SU-DHL-6 (cell line): ENCODE measurements around the gene BIRC5.

ENCODE experiments used
- H2AFZ ChIP-seq: fragments of 200-600 bp; sonication (generic); 2 replicates; pipeline ENCODE4 v1.6.1; 2014; ENCODE audit warnings: low read depth, mild to moderate bottlenecking, moderate library complexity, mixed read lengths, antibody characterized with exemption, low read length; ENCODE audit not compliant: severe bottlenecking
- H3F3A ChIP-seq: fragments of 200-600 bp; shearing (Covaris generic); 2 replicates; pipeline ENCODE4 v1.6.0; 2016; ENCODE audit warnings: antibody characterized with exemption, mild to moderate bottlenecking; ENCODE audit not compliant: insufficient read depth
- H3K27ac ChIP-seq: fragments of 200-600 bp; sonication (generic); 2 replicates; pipeline ENCODE4 v1.5.1; 2016; ENCODE audit warnings: low read depth, mild to moderate bottlenecking, low read length, moderate library complexity, mixed read lengths
- H3K27me3 ChIP-seq: fragments of 200-600 bp; sonication (generic), shearing (Covaris generic); 2 replicates; pipeline ENCODE4 v1.6.0; 2014; ENCODE audit warnings: mild to moderate bottlenecking, low read length
- H3K36me3 ChIP-seq: fragments of 200-600 bp; sonication (generic); 2 replicates; pipeline ENCODE4 v1.6.1; 2014; ENCODE audit warnings: mild to moderate bottlenecking, low read length, mixed read lengths
- H3K4me2 ChIP-seq: fragments of 300-600, 200-600 bp; shearing (Covaris generic), sonication (generic); 2 replicates; pipeline ENCODE4 v1.6.0; 2014; ENCODE audit warnings: low read length, low read depth, mild to moderate bottlenecking; ENCODE audit not compliant: poor library complexity, severe bottlenecking
- H3K4me3 ChIP-seq: fragments of 200-600 bp; sonication (generic); 2 replicates; pipeline ENCODE4 v1.5.1; 2014; ENCODE audit warnings: antibody characterized with exemption, low read length, mild to moderate bottlenecking, mixed read lengths; ENCODE audit not compliant: insufficient read depth, poor library complexity, severe bottlenecking
- H3K79me2 ChIP-seq: fragments of 200-600 bp; sonication (generic); 2 replicates; pipeline ENCODE4 v1.6.1; 2014; ENCODE audit warnings: mild to moderate bottlenecking, low read length, moderate library complexity; ENCODE audit not compliant: insufficient read depth
- H3K9ac ChIP-seq: fragments of 200-600 bp; sonication (generic); 2 replicates; pipeline ENCODE4 v1.7.0; 2014; ENCODE audit warnings: mild to moderate bottlenecking, low read length
- H3K9me2 ChIP-seq: fragments of 200-600 bp; sonication (generic); replicated peaks from 2 replicates; pipeline ENCODE4 v1.6.1; 2014; ENCODE audit warnings: low read length; ENCODE audit not compliant: insufficient read depth
- H3K9me3 ChIP-seq: fragments of 200-600 bp; sonication (generic); 2 replicates; pipeline ENCODE4 v1.6.1; 2014; ENCODE audit warnings: low read length, mixed read lengths; ENCODE audit not compliant: insufficient read depth
- H4K20me1 ChIP-seq: fragments of 200-600 bp; sonication (generic); 2 replicates; pipeline ENCODE4 v1.6.1; 2014; ENCODE audit warnings: low read depth, mild to moderate bottlenecking, antibody characterized with exemption, low read length, moderate library complexity, mixed read lengths
- CTCF ChIP-seq: fragments of 200-600 bp; sonication (generic); IDR thresholded peaks from one replicate; pipeline ENCODE4 v1.5.1; 2017; ENCODE audit warnings: antibody characterized with exemption, mild to moderate bottlenecking, low read length, moderate library complexity; ENCODE audit not compliant: insufficient read depth, poor library complexity, severe bottlenecking
- EZH2phosphoT487 ChIP-seq: fragments of 200-600 bp; sonication (generic), shearing (Covaris generic); conservative IDR thresholded peaks from 2 replicates; pipeline ENCODE4 v1.6.1; 2018; ENCODE audit warnings: mild to moderate bottlenecking, antibody characterized with exemption, low read length, moderate library complexity, mixed read lengths

The BIRC5 gene

GRCh38 chr17:78255029-78255656 is 41.1 kb downstream of the BIRC5 start:
- no peak overlapping the region for H2AFZ ChIP-seq
- no peak overlapping the region for H3K27ac ChIP-seq
- H3K9me3 ChIP-seq, result no peaks in the 10 kb centered on the region
- H3K27me3 ChIP-seq, result no peaks in the 10 kb centered on the region
- H3K4me2 ChIP-seq, result no peak overlapping the region
- H4K20me1 ChIP-seq, result no peaks in the 10 kb centered on the region
- peaks cover 30% of the 10 kb centered on the region for H3F3A ChIP-seq
- no peaks in the 10 kb centered on the region for H3K36me3 ChIP-seq
- no peaks in the 10 kb centered on the region for H3K79me2 ChIP-seq
- H3K9ac ChIP-seq, result no peak overlapping the region
- no peaks in the 10 kb centered on the region for H3K9me2 ChIP-seq
- H3K4me3 ChIP-seq, result no peak overlapping the region
- TF ChIP-seq CTCF (no peak), EZH2phosphoT487 (no peak)

- H3K9me2 ChIP-seq, result no peaks in the 10 kb centered on the region
- H3K4me3 ChIP-seq, result no peak overlapping the region
- H3K27me3 ChIP-seq, result no peaks in the 10 kb centered on the region
- H4K20me1 ChIP-seq, result no peaks in the 10 kb centered on the region
- no peak for TF ChIP-seq EZH2phosphoT487
- no peak for TF ChIP-seq CTCF
- no peaks in the 10 kb centered on the region for H3K36me3 ChIP-seq
- H3K4me2 ChIP-seq, result no peak overlapping the region
- H3K9me3 ChIP-seq, result no peaks in the 10 kb centered on the region
- no peak overlapping the region for H2AFZ ChIP-seq
- H3K9ac ChIP-seq, result no peak overlapping the region
- H3F3A ChIP-seq, result peaks cover 29% of the 10 kb centered on the region
- H3K27ac ChIP-seq, result no peak overlapping the region
- no peaks in the 10 kb centered on the region for H3K79me2 ChIP-seq
Measured at GRCh38 chr17:78255953-78256706, 42.1 kb downstream of the BIRC5 start.

GRCh38 chr17:78256707-78257591 is 42.9 kb downstream of the BIRC5 start:
- no peak overlapping the region for H3K4me2 ChIP-seq
- no peaks in the 10 kb centered on the region for H4K20me1 ChIP-seq
- peaks cover 22% of the 10 kb centered on the region for H3F3A ChIP-seq
- no peak overlapping the region for H3K4me3 ChIP-seq
- H3K9me2 ChIP-seq, result no peaks in the 10 kb centered on the region
- H3K36me3 ChIP-seq, result no peaks in the 10 kb centered on the region
- H3K27me3 ChIP-seq, result no peaks in the 10 kb centered on the region
- no peak for TF ChIP-seq EZH2phosphoT487
- TF ChIP-seq CTCF, result no peak
- no peak overlapping the region for H3K27ac ChIP-seq
- no peaks in the 10 kb centered on the region for H3K9me3 ChIP-seq
- no peak overlapping the region for H3K9ac ChIP-seq
- no peak overlapping the region for H2AFZ ChIP-seq
- no peaks in the 10 kb centered on the region for H3K79me2 ChIP-seq
